Effector memory CD4-positive, alpha-beta T cell (primary cell): ENCODE measurements around the gene ABHD6.
"Not testable (repeated sequence)": the region's sequence is repeated elsewhere in the genome, so short reads cannot be mapped to it uniquely, and the experiment has no call there.

ENCODE experiments used
- DNase-seq, 3 donors: peaks; one replicate each; pipeline ENCODE4 v3.0.0-alpha.2; 2020
- H3K27ac ChIP-seq: 2 replicates; pipeline ENCODE4 v1.7.0; 2013; ENCODE audit warnings: mild to moderate bottlenecking, low read length, moderate library complexity; ENCODE audit not compliant: insufficient read depth, poor library complexity, severe bottlenecking
- H3K27me3 ChIP-seq: replicated peaks from 2 replicates; pipeline ENCODE4 v1.7.0; 2013; ENCODE audit warnings: mild to moderate bottlenecking, low read length; ENCODE audit not compliant: insufficient read depth, control insufficient read depth, poor library complexity, severe bottlenecking
- H3K36me3 ChIP-seq: 2 replicates; pipeline ENCODE4 v1.7.0; 2013; ENCODE audit warnings: mild to moderate bottlenecking, low read length, moderate library complexity; ENCODE audit not compliant: control insufficient read depth, insufficient read depth
- H3K4me1 ChIP-seq: 2 replicates; pipeline ENCODE4 v1.7.0; 2013; ENCODE audit warnings: low read length, mild to moderate bottlenecking; ENCODE audit not compliant: control insufficient read depth, insufficient read depth, poor library complexity, severe bottlenecking
- H3K4me3 ChIP-seq: 2 replicates; pipeline ENCODE4 v1.7.0; 2013; ENCODE audit warnings: low read length, low read depth, mild to moderate bottlenecking; ENCODE audit not compliant: insufficient read depth, poor library complexity, severe bottlenecking
- H3K9me3 ChIP-seq: 2 replicates; pipeline ENCODE4 v1.7.0; 2013; ENCODE audit warnings: mild to moderate bottlenecking, low read length, moderate library complexity; ENCODE audit not compliant: control insufficient read depth

Gene ABHD6

DNA sequence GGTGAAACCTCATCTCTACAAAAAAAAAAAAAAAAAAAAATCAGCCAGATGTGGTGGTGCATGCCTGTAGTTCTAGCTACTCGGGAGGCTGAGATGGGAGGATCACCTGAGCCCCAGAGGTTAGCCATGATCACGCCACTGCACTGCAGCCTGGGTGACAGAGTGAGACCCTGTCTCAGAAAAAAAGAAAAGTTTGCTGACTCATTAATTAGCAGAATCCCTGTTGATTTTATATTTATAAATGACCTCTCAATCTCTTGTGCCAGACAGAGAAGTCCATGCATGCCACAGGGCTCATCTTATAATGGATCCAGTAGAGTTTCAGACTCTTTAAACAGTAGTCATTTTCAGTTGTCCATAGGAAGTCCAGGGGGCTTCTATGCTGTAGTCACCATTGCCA is 32.9 kb downstream of the ABHD6 start:
- H3K4me3 ChIP-seq = no peak overlapping the region
- H3K4me1 ChIP-seq = no peaks in the 10 kb centered on the region
- no peak overlapping the region for H3K27ac ChIP-seq
- H3K36me3 ChIP-seq = peaks cover 4% of the 10 kb centered on the region
- no peaks in the 10 kb centered on the region for H3K27me3 ChIP-seq
- DNase-seq = no peak
- H3K9me3 ChIP-seq = no peaks in the 10 kb centered on the region

DNA sequence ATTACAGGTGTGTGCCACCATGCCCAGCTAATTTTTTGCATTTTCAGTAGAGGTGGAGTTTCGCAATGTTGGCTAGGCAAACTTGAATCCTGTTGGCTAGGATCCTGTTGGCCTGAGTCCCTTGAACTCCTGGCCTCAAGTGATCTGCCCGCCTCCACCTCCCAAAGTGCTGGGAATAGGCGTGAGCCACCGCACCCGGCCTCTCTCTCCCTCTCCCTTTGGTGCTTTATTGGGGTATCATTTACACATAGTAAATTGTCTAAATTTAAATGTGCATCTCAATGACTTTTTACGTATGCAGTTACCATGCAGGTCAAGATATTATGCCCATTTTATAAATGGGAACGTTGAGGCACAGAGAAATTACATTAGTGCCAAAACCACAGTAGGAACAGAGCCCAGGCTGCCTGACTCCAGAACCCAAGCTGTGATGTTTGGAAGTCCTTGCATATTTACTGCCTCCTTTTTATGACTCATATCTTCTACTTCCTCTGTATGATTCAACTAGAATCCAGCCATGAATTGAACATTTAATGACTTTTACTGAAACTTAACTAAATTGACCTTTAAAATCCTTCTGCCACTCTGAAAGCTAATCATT is 34.4 kb downstream of the ABHD6 start:
- Histone ChIP-seq H3K27me3 (no peaks in the 10 kb centered on the region), H3K4me3 (no peak overlapping the region), H3K9me3 (no peaks in the 10 kb centered on the region), H3K4me1 (no peaks in the 10 kb centered on the region), H3K27ac (no peak overlapping the region), H3K36me3 (peaks cover 4% of the 10 kb centered on the region)
- no peak for DNase-seq

DNA sequence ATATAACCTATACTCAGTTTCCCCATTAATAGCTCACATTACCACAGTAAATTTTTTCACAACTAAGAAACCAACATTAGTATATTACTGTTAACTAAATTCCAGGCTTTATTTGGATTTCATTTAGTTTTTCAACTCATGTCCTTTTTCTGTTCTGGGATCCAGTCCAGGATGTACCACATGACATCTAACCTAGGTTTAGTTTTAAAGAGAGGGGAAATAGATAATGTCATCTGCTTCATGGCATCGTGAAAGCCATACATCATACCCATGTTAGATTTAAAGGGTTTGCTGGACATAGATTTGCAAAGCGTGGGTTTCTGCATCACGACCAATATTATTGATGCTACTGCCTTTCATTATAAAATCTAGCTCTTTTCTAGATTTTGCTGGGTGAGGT is 35.3 kb downstream of the ABHD6 start:
- Histone ChIP-seq H3K4me3 (no peak overlapping the region), H3K36me3 (peaks cover 4% of the 10 kb centered on the region), H3K4me1 (no peaks in the 10 kb centered on the region), H3K9me3 (no peaks in the 10 kb centered on the region), H3K27ac (no peak overlapping the region), H3K27me3 (no peaks in the 10 kb centered on the region)
- no peak for DNase-seq

DNA sequence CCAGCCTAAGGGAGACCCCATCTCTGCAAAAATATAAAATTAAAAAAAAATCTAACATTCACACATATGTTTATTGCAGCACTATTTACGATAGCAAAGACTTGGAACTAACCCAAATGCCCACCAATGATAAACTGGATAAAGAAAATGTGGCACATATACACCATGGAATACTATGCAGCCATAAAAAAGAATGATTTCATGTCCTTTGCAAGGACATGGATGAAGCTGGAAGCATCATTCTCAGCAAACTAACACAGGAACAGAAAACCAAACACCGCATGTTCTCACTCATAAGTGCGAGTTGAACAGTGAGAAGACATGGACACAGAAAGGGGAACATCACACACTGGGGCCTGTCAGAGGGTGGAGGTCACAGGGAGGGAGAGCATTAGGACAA is 35.8 kb downstream of the ABHD6 start:
- H3K27ac ChIP-seq, H3K9me3 ChIP-seq, H3K4me1 ChIP-seq, H3K4me3 ChIP-seq, H3K36me3 ChIP-seq, DNase-seq, H3K27me3 ChIP-seq: not testable (repeated sequence)

DNA sequence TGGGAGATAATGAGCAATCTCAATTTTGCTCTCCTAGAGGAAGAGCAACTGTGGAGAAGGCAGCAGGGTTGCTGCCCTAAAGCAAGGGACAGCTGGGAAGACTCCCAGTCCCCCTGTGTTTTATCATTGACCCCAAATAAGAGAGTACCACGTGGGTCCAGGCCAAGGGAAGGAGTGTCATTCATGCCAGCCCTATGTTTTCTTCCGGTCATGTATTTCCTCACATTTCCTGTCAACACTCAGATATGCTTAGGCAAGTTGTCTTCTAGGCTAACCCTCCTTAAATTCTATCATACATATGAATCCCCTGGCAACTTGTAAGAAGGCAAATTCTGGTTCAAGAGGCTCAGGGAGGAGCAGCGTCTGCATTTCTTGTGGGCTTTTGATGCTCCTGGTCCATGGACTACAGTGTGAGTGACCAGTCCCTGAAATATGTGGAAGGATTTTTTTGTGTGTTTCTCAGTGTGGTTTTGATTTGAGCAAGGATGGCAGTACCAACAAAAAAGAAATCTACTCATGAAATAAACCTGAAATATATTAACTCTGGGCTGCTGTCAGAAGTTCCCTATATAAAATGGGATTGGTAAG is 36.5 kb downstream of the ABHD6 start:
- no peak overlapping the region for H3K4me3 ChIP-seq
- no peak for DNase-seq
- H3K27ac ChIP-seq = no peak overlapping the region
- H3K27me3 ChIP-seq = no peaks in the 10 kb centered on the region
- H3K36me3 ChIP-seq = peaks cover 4% of the 10 kb centered on the region
- H3K4me1 ChIP-seq = no peaks in the 10 kb centered on the region
- H3K9me3 ChIP-seq = no peaks in the 10 kb centered on the region

DNA sequence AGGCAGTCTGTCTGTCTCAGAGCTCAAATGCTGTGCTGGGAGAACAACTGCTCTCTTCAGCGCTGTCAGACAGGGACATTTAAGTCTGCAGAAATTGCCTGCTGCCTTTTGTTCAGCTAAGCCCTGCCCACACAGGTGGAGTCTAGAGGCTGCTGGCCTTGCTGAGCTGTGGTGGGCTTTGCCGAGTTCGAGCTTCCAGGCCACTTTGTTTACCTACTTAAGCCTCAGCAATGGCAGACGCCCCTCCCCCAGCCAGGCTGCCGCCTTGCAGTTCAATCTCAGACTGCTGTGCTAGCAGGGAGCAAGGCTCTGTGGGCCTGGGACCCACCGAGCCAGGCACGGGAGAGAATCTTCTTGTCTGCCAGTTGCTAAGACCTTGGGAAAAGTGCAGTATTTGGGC is 43.5 kb downstream of the ABHD6 start:
- Histone ChIP-seq H3K4me1 (no peaks in the 10 kb centered on the region), H3K9me3 (no peaks in the 10 kb centered on the region), H3K27me3 (no peaks in the 10 kb centered on the region), H3K4me3 (no peak overlapping the region), H3K36me3 (peaks cover 5% of the 10 kb centered on the region), H3K27ac (no peak overlapping the region)
- no peak for DNase-seq

DNA sequence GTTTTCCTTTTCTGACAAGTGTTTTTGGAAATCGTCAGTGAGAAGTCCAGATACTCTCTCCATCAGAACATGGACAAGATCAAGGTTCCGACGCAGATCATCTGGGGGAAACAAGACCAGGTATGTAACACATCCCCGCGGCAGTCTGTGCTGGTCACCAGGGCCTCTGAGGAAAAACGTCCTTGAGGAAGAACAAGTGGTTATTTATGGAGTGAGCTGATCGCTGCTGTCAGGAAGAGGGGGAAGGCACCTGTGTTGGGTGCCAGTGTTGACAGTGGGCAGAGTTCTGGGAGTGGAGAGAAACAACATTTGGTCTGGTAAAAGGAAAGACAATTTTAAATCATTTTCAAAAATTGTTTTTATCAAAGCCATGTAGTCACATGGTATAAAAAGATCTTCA is 47.7 kb downstream of the ABHD6 start:
- DNase-seq = no peak
- H3K27me3 ChIP-seq = no peaks in the 10 kb centered on the region
- no peak overlapping the region for H3K4me3 ChIP-seq
- H3K4me1 ChIP-seq = no peaks in the 10 kb centered on the region
- no peaks in the 10 kb centered on the region for H3K9me3 ChIP-seq
- H3K27ac ChIP-seq = no peak overlapping the region
- H3K36me3 ChIP-seq = peaks cover 9% of the 10 kb centered on the region

DNA sequence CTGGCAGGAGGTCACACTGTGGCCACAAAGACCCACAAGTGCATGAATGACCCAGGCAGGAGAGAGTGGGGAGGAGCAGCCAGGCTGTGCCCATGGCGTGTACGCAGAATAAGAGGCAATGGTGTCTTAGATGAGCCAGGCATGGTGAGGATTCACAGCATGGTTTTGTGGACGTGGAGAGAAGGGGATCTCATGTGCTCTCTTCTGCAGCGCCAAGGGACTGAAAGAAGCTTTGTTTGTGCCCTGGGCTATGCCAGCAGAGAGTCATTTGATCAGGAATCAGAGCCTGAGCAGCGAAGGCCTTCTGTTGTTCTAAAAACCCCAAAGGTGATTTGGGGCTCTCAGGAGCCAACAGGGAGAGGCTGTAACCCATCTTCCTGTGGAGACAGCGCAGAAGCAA is 49.8 kb downstream of the ABHD6 start:
- H3K27ac ChIP-seq = no peak overlapping the region
- no peaks in the 10 kb centered on the region for H3K9me3 ChIP-seq
- H3K36me3 ChIP-seq = peaks cover 9% of the 10 kb centered on the region
- no peak overlapping the region for H3K4me3 ChIP-seq
- no peaks in the 10 kb centered on the region for H3K27me3 ChIP-seq
- no peaks in the 10 kb centered on the region for H3K4me1 ChIP-seq
- no peak for DNase-seq

DNA sequence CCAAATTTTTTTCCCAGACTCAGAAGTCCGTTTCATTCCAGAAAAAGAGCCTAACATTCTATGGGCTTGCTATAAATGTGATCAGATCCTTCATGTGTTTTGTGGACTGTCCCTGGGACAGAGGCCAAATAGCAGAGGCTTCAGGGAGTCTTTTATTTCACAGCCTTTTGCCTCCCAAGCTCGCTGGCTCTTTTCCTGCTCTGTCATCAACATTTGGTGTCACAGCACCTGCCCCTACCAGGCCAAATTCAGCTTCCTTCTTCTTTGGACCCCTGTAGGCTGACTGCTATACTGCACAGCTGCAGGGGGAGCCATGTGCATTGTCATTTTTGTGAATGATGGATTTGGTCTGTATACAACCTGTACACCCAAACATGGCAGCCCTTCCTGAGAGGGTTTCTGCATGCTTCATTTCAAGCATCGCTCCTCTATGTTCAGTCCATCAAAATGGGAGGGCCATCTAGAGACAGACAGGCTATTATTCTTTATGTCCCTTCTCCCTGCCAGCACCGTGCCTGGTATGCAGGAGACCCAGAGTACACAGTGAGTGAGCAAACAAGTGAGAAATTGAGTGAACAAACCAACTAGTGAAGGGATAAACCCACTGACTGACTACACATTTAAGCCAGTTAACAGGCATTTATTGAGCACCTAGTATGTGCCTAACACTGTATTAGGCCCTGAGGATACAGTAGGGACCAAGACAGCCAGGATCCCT is 50.6 kb downstream of the ABHD6 start:
- DNase-seq = no peak
- Histone ChIP-seq H3K4me1 (no peaks in the 10 kb centered on the region), H3K9me3 (no peaks in the 10 kb centered on the region), H3K4me3 (no peak overlapping the region), H3K27me3 (no peaks in the 10 kb centered on the region), H3K27ac (no peak overlapping the region), H3K36me3 (peaks cover 9% of the 10 kb centered on the region)

DNA sequence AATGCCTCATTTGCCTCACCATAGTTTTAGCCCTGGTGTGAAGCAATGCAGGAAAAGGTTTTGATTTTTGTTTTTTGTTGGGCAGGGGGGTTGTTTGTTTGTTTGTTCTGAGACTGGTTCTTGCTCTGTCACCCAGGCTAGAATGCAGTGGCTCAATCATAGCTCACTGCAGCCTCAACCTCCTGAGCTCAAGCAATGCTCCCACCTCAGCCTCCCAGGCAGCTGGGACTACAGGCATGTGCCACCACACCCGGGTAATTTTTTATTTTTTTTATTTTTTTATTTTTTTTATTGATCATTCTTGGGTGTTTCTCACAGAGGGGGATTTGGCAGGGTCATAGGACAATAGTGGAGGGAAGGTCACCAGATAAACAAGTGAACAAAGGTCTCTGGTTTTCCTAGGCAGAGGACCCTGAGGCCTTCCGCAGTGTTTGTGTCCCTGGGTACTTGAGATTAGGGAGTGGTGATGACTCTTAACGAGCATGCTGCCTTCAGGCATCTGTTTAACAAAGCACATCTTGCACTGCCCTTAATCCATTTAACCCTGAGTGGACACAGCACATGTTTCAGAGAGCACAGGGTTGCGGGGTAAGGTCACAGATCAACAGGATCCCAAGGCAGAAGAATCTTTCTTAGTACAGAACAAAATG is 51.5 kb downstream of the ABHD6 start:
- H3K27ac ChIP-seq, H3K27me3 ChIP-seq, H3K4me1 ChIP-seq, DNase-seq, H3K9me3 ChIP-seq, H3K4me3 ChIP-seq: not testable (repeated sequence)
- H3K36me3 ChIP-seq = peaks cover 11% of the 10 kb centered on the region
